Measurements from ENCODE around the gene MRPL17.

Gene MRPL17

DNA sequence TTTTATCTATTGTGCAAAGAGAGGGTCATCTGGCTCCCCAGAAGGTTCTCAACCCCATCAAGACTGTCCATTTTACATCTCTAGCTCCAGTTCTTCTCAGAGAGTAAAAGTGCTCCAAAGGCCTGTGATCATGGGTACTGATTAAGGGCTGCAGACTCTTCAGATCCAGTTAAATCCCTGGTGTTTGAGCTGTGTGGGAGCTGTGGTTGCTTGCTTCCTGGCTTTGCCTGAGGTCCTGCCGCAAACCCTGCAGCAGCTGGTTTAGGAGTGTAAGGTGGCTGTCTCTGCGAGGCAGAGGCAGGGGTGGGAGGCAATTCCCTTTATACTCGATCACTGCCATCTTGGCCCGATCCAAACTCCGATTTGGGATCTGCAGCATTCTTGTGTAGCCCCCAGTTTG is 1.2 kb downstream of the MRPL17 start:
- no peak overlapping the region for H4K8ac ChIP-seq (ENCODE audit: low read depth, low read length)
- peak; percentile 13 for DNase-seq
- H3K4me1 ChIP-seq (ENCODE audit: control insufficient read depth, low read depth, low read length), result peaks cover 8% of the 10 kb centered on the region
- H3K4ac ChIP-seq (ENCODE audit: low read depth, low read length), result peak overlapping the region; percentile 59
- H3K23ac ChIP-seq (ENCODE audit: low read length), result peak overlapping the region; percentile 15
- H3K4me2 ChIP-seq (ENCODE audit: low read length), result peak overlapping the region; percentile 89
- H3K79me1 ChIP-seq (ENCODE audit: low read length), result peaks cover 12% of the 10 kb centered on the region
- H3K4me3 ChIP-seq (ENCODE audit: low read length), result peak overlapping the region; percentile 98
- peaks cover 21% of the 10 kb centered on the region for H3K79me2 ChIP-seq (ENCODE audit: control insufficient read depth, insufficient read depth, low read length)
- no peaks in the 10 kb centered on the region for H3K27me3 ChIP-seq (ENCODE audit: insufficient read depth, low read length, poor library complexity)
- H2BK5ac ChIP-seq (ENCODE audit: low read length), result no peak overlapping the region
- H3K36me3 ChIP-seq (ENCODE audit: control insufficient read depth, insufficient read depth, low read length), result peaks cover 4% of the 10 kb centered on the region
- no peak overlapping the region for H3K18ac ChIP-seq (ENCODE audit: low read length)
- H3K56ac ChIP-seq (ENCODE audit: low read length), result peak overlapping the region; percentile 100
- H2BK120ac ChIP-seq (ENCODE audit: low read depth, low read length), result no peak overlapping the region
- no peak overlapping the region for H2AK5ac ChIP-seq (ENCODE audit: low read length)
- H2BK15ac ChIP-seq (replicated peaks; ENCODE audit: low read depth), result no peak overlapping the region
- H3K27ac ChIP-seq (ENCODE audit: low read depth, low read length), result no peak overlapping the region
- no CpG with 5 or more reads among the region's 5 CpGs for WGBS (ENCODE audit: extremely low coverage, insufficient coverage, low lambda C conversion rate)
- no peak overlapping the region for H4K5ac ChIP-seq (ENCODE audit: low read length)
- peak overlapping the region; percentile 99 for H3K9ac ChIP-seq (ENCODE audit: low read length)

DNA sequence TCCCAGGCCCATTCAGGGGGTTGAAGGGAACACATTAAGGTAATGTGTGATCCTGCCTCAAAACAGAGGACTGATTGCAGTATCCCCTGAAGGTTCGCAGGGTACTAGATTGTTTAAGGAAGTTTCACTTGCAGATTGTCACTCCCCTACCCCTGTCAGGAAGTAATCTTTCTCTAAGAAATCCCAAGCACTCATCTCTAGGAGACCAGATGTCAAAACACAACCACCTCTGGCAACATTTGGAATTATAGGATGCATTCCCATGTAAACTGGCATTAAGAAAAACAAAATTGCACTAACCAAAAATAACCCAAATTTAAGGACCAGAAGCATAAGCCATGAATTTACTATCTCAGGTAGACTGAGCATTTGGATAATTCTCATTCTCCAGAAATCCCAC is 1.6 kb downstream of the MRPL17 start:
- H3K56ac ChIP-seq (ENCODE audit: low read length), result no peak overlapping the region
- H3K79me1 ChIP-seq (ENCODE audit: low read length), result peaks cover 12% of the 10 kb centered on the region
- no peak overlapping the region for H3K4me3 ChIP-seq (ENCODE audit: low read length)
- peaks cover 4% of the 10 kb centered on the region for H3K36me3 ChIP-seq (ENCODE audit: control insufficient read depth, insufficient read depth, low read length)
- no peak overlapping the region for H3K4ac ChIP-seq (ENCODE audit: low read depth, low read length)
- H4K8ac ChIP-seq (ENCODE audit: low read depth, low read length), result no peak overlapping the region
- H3K18ac ChIP-seq (ENCODE audit: low read length), result no peak overlapping the region
- no peak overlapping the region for H2AK5ac ChIP-seq (ENCODE audit: low read length)
- H3K9ac ChIP-seq (ENCODE audit: low read length), result peak overlapping the region; percentile 38
- no peaks in the 10 kb centered on the region for H3K27me3 ChIP-seq (ENCODE audit: insufficient read depth, low read length, poor library complexity)
- H3K23ac ChIP-seq (ENCODE audit: low read length), result no peak overlapping the region
- H3K4me1 ChIP-seq (ENCODE audit: control insufficient read depth, low read depth, low read length), result peaks cover 8% of the 10 kb centered on the region
- H2BK120ac ChIP-seq (ENCODE audit: low read depth, low read length), result no peak overlapping the region
- H2BK5ac ChIP-seq (ENCODE audit: low read length), result no peak overlapping the region
- no peak overlapping the region for H3K27ac ChIP-seq (ENCODE audit: low read depth, low read length)
- H2BK15ac ChIP-seq (replicated peaks; ENCODE audit: low read depth), result no peak overlapping the region
- H3K4me2 ChIP-seq (ENCODE audit: low read length), result peak overlapping the region; percentile 6
- DNase-seq, result peak; percentile 35
- no peak overlapping the region for H4K5ac ChIP-seq (ENCODE audit: low read length)
- no CpG with 5 or more reads among the region's 1 CpG for WGBS (ENCODE audit: extremely low coverage, insufficient coverage, low lambda C conversion rate)
- H3K79me2 ChIP-seq (ENCODE audit: control insufficient read depth, insufficient read depth, low read length), result peaks cover 21% of the 10 kb centered on the region

- H4K8ac ChIP-seq (ENCODE audit: low read depth, low read length), result no peak overlapping the region
- no peak overlapping the region for H3K18ac ChIP-seq (ENCODE audit: low read length)
- no peak overlapping the region for H3K9ac ChIP-seq (ENCODE audit: low read length)
- H3K4ac ChIP-seq (ENCODE audit: low read depth, low read length), result no peak overlapping the region
- H3K23ac ChIP-seq (ENCODE audit: low read length), result no peak overlapping the region
- no peaks in the 10 kb centered on the region for H3K27me3 ChIP-seq (ENCODE audit: insufficient read depth, low read length, poor library complexity)
- peaks cover 11% of the 10 kb centered on the region for H3K79me1 ChIP-seq (ENCODE audit: low read length)
- no peak overlapping the region for H3K4me3 ChIP-seq (ENCODE audit: low read length)
- no peak overlapping the region for H2BK15ac ChIP-seq (replicated peaks; ENCODE audit: low read depth)
- WGBS (ENCODE audit: extremely low coverage, insufficient coverage, low lambda C conversion rate), result no CpG with 5 or more reads among the region's 3 CpGs
- no peak overlapping the region for H4K5ac ChIP-seq (ENCODE audit: low read length)
- no peak overlapping the region for H2AK5ac ChIP-seq (ENCODE audit: low read length)
- H3K79me2 ChIP-seq (ENCODE audit: control insufficient read depth, insufficient read depth, low read length), result peaks cover 11% of the 10 kb centered on the region
- H3K36me3 ChIP-seq (ENCODE audit: control insufficient read depth, insufficient read depth, low read length), result peaks cover 4% of the 10 kb centered on the region
- H3K4me2 ChIP-seq (ENCODE audit: low read length), result no peak overlapping the region
- no peak overlapping the region for H2BK5ac ChIP-seq (ENCODE audit: low read length)
- DNase-seq, result no peak
- peaks cover 8% of the 10 kb centered on the region for H3K4me1 ChIP-seq (ENCODE audit: control insufficient read depth, low read depth, low read length)
- H3K27ac ChIP-seq (ENCODE audit: low read depth, low read length), result no peak overlapping the region
- H3K56ac ChIP-seq (ENCODE audit: low read length), result no peak overlapping the region
- no peak overlapping the region for H2BK120ac ChIP-seq (ENCODE audit: low read depth, low read length)
These were observed 6.1 kb downstream of the MRPL17 start for GRCh38 chr11:6677018-6677417.

DNA sequence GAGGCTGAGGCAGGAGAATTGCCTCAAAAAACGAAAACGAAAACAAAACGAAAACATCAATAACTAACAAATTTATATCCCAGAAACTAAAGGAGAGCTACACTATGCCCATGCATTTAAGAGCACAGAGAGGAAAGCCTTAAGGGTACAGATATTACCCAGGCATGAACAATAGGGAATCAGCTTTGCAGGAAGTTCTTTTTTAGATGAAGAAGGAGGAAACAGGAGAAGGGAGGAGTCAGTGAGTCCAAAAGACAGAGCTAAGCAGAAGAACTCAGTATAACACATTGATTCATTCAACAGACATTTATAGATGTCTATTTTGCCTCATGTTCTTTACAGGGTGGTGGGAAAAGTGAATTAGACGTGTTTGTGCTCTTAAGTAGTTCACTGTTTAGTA is 8.3 kb downstream of the MRPL17 start:
- H4K8ac ChIP-seq (ENCODE audit: low read depth, low read length), result no peak overlapping the region
- no peak overlapping the region for H3K4me3 ChIP-seq (ENCODE audit: low read length)
- no peaks in the 10 kb centered on the region for H3K79me2 ChIP-seq (ENCODE audit: control insufficient read depth, insufficient read depth, low read length)
- no peak overlapping the region for H3K23ac ChIP-seq (ENCODE audit: low read length)
- H3K4me2 ChIP-seq (ENCODE audit: low read length), result no peak overlapping the region
- H3K4ac ChIP-seq (ENCODE audit: low read depth, low read length), result no peak overlapping the region
- H3K27me3 ChIP-seq (ENCODE audit: insufficient read depth, low read length, poor library complexity), result no peaks in the 10 kb centered on the region
- no peak overlapping the region for H2BK120ac ChIP-seq (ENCODE audit: low read depth, low read length)
- peaks cover 4% of the 10 kb centered on the region for H3K4me1 ChIP-seq (ENCODE audit: control insufficient read depth, low read depth, low read length)
- no peak overlapping the region for H2BK5ac ChIP-seq (ENCODE audit: low read length)
- no peak overlapping the region for H3K27ac ChIP-seq (ENCODE audit: low read depth, low read length)
- no peaks in the 10 kb centered on the region for H3K79me1 ChIP-seq (ENCODE audit: low read length)
- H3K18ac ChIP-seq (ENCODE audit: low read length), result no peak overlapping the region
- no peak overlapping the region for H4K5ac ChIP-seq (ENCODE audit: low read length)
- H2AK5ac ChIP-seq (ENCODE audit: low read length), result no peak overlapping the region
- no peak for DNase-seq
- no CpG with 5 or more reads among the region's 4 CpGs for WGBS (ENCODE audit: extremely low coverage, insufficient coverage, low lambda C conversion rate)
- no peaks in the 10 kb centered on the region for H3K36me3 ChIP-seq (ENCODE audit: control insufficient read depth, insufficient read depth, low read length)
- H3K56ac ChIP-seq (ENCODE audit: low read length), result no peak overlapping the region
- no peak overlapping the region for H3K9ac ChIP-seq (ENCODE audit: low read length)
- H2BK15ac ChIP-seq (replicated peaks; ENCODE audit: low read depth), result no peak overlapping the region

DNA sequence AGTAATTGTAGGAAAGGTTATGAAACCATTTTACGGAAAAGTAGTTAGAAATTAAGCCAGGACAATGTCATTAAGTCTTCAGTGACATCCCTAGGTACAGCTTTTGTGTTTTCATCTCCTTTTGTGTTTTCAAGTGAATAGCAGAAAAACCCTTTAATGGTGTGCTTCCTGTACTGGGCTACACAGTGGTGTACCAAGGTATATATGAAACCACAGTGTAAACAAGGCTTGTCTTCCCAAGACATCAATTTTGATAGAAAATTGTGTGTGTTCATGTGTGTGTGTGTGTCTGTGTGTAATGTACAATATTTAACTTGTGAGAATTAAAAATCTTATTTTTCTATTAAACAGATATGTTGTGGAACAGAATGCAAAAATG is 8.9 kb downstream of the MRPL17 start:
- H3K4me3 ChIP-seq (ENCODE audit: low read length), result no peak overlapping the region
- no peaks in the 10 kb centered on the region for H3K27me3 ChIP-seq (ENCODE audit: insufficient read depth, low read length, poor library complexity)

GRCh38 chr11:6673523-6674218 is 9.5 kb downstream of the MRPL17 start:
- no peak for DNase-seq
- Histone ChIP-seq H3K4me1 (ENCODE audit: control insufficient read depth, low read depth, low read length) (no peaks in the 10 kb centered on the region), H3K27me3 (ENCODE audit: insufficient read depth, low read length, poor library complexity) (no peaks in the 10 kb centered on the region)

More for the DNA sequence above, 8.9 kb downstream of the MRPL17 start:
- no peak overlapping the region for H3K23ac ChIP-seq (ENCODE audit: low read length)
- H4K5ac ChIP-seq (ENCODE audit: low read length), result no peak overlapping the region
- peaks cover 2% of the 10 kb centered on the region for H3K4me1 ChIP-seq (ENCODE audit: control insufficient read depth, low read depth, low read length)
- H2BK15ac ChIP-seq (replicated peaks; ENCODE audit: low read depth), result no peak overlapping the region
- no peak overlapping the region for H4K8ac ChIP-seq (ENCODE audit: low read depth, low read length)
- H2AK5ac ChIP-seq (ENCODE audit: low read length), result no peak overlapping the region
- H2BK5ac ChIP-seq (ENCODE audit: low read length), result no peak overlapping the region
- DNase-seq, result no peak
- no peak overlapping the region for H3K4ac ChIP-seq (ENCODE audit: low read depth, low read length)
- H3K4me2 ChIP-seq (ENCODE audit: low read length), result no peak overlapping the region
- H3K18ac ChIP-seq (ENCODE audit: low read length), result no peak overlapping the region
- H3K36me3 ChIP-seq (ENCODE audit: control insufficient read depth, insufficient read depth, low read length), result no peaks in the 10 kb centered on the region
- WGBS (ENCODE audit: extremely low coverage, insufficient coverage, low lambda C conversion rate), result no CpG with 5 or more reads among the region's 1 CpG
- no peaks in the 10 kb centered on the region for H3K79me1 ChIP-seq (ENCODE audit: low read length)
- H3K79me2 ChIP-seq (ENCODE audit: control insufficient read depth, insufficient read depth, low read length), result no peaks in the 10 kb centered on the region
- no peak overlapping the region for H2BK120ac ChIP-seq (ENCODE audit: low read depth, low read length)
- H3K27ac ChIP-seq (ENCODE audit: low read depth, low read length), result no peak overlapping the region
- H3K56ac ChIP-seq (ENCODE audit: low read length), result no peak overlapping the region
- H3K9ac ChIP-seq (ENCODE audit: low read length), result no peak overlapping the region

More at GRCh38 chr11:6673523-6674218, 9.5 kb downstream of the MRPL17 start:
- Histone ChIP-seq H3K79me1 (ENCODE audit: low read length) (no peaks in the 10 kb centered on the region), H3K56ac (ENCODE audit: low read length) (no peak overlapping the region), H2BK15ac (replicated peaks; ENCODE audit: low read depth) (no peak overlapping the region), H3K27ac (ENCODE audit: low read depth, low read length) (no peak overlapping the region), H3K18ac (ENCODE audit: low read length) (no peak overlapping the region), H3K79me2 (ENCODE audit: control insufficient read depth, insufficient read depth, low read length) (no peaks in the 10 kb centered on the region), H3K4me2 (ENCODE audit: low read length) (no peak overlapping the region), H3K23ac (ENCODE audit: low read length) (no peak overlapping the region), H3K4ac (ENCODE audit: low read depth, low read length) (no peak overlapping the region), H3K9ac (ENCODE audit: low read length) (no peak overlapping the region), H2AK5ac (ENCODE audit: low read length) (no peak overlapping the region), H2BK120ac (ENCODE audit: low read depth, low read length) (no peak overlapping the region), H4K8ac (ENCODE audit: low read depth, low read length) (no peak overlapping the region), H3K36me3 (ENCODE audit: control insufficient read depth, insufficient read depth, low read length) (no peaks in the 10 kb centered on the region), H2BK5ac (ENCODE audit: low read length) (no peak overlapping the region), H4K5ac (ENCODE audit: low read length) (no peak overlapping the region), H3K4me3 (ENCODE audit: low read length) (no peak overlapping the region)
